BJ (cell line): ENCODE measurements around the gene MBD5. TPM values are rescaled to one million over a fixed set of nuclear protein-coding genes. Genes with fewer than 3 reads are reported as not detected.
A peak's percentile ranks its signal among the peaks of the same experiment; 100 is the strongest.

Experiments
- CTCF ChIA-PET: fragments of 350-600 bp; formaldehyde crosslinking; extraction: SDS; loops from one replicate; lab custom pipeline; 2021; ENCODE audit warnings: antibody characterized with exemption, inconsistent platforms; lab: Yijun Ruan, JAX
- POLR2A ChIA-PET: fragments of 300-600 bp; sonication (Branson Sonifier 250); formaldehyde crosslinking; extraction: SDS; loops from one replicate; lab custom pipeline; 2021; ENCODE audit warnings: antibody characterized with exemption; lab: Charles Lee
- DNase-seq: peaks from one replicate; pipeline ENCODE4 v3.0.0-alpha.2; 2011; ENCODE audit warnings: low read depth
- H3K27me3 ChIP-seq: 2 replicates; pipeline ENCODE4 v1.6.0; 2011; ENCODE audit warnings: low read length; ENCODE audit not compliant: control insufficient read depth, insufficient read depth
- H3K36me3 ChIP-seq: 2 replicates; pipeline ENCODE4 v1.5.1; 2011; ENCODE audit warnings: low read length; ENCODE audit not compliant: control insufficient read depth, insufficient read depth
- H3K4me3 ChIP-seq: 2 replicates; pipeline ENCODE4 v1.5.1; 2011; ENCODE audit warnings: low read depth, mild to moderate bottlenecking, control low read depth, low read length
- polyA plus RNA-seq: library from polyadenylated mRNA; depleted of rRNA; stranded (reverse); fragments of >200 nt; gene quantifications from 2 replicates; pipeline ENCODE4 v1.2.3, GENCODE V29; 2011
- TF ChIP-seq, protein P1 (sequence below): IDR thresholded peaks from 2 replicates; pipeline ENCODE4 v1.5.1; 2011; ENCODE audit warnings: low read depth, mild to moderate bottlenecking, control low read depth, inconsistent platforms, low read length, moderate library complexity; ENCODE audit not compliant: insufficient read depth

MBD5 gene
- polyA plus RNA-seq, 1 experiment: 20.4 TPM

GRCh38 chr2:148130581-148130980, 109.7 kb downstream of the MBD5 start:
- Histone ChIP-seq H3K27me3 (no peaks in the 10 kb centered on the region), H3K36me3 (no peaks in the 10 kb centered on the region), H3K4me3 (no peak overlapping the region)
- TF ChIP-seq, protein P1, sequence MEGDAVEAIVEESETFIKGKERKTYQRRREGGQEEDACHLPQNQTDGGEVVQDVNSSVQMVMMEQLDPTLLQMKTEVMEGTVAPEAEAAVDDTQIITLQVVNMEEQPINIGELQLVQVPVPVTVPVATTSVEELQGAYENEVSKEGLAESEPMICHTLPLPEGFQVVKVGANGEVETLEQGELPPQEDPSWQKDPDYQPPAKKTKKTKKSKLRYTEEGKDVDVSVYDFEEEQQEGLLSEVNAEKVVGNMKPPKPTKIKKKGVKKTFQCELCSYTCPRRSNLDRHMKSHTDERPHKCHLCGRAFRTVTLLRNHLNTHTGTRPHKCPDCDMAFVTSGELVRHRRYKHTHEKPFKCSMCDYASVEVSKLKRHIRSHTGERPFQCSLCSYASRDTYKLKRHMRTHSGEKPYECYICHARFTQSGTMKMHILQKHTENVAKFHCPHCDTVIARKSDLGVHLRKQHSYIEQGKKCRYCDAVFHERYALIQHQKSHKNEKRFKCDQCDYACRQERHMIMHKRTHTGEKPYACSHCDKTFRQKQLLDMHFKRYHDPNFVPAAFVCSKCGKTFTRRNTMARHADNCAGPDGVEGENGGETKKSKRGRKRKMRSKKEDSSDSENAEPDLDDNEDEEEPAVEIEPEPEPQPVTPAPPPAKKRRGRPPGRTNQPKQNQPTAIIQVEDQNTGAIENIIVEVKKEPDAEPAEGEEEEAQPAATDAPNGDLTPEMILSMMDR: no peak
- CTCF ChIA-PET: interaction anchor here (0.6 kb wide), 1 partner anchor 1055 kb away, joined by 3 read pairs; no protein-coding TSS in a partner anchor
- POLR2A ChIA-PET: no interaction called here
- DNase-seq: no peak

DNA sequence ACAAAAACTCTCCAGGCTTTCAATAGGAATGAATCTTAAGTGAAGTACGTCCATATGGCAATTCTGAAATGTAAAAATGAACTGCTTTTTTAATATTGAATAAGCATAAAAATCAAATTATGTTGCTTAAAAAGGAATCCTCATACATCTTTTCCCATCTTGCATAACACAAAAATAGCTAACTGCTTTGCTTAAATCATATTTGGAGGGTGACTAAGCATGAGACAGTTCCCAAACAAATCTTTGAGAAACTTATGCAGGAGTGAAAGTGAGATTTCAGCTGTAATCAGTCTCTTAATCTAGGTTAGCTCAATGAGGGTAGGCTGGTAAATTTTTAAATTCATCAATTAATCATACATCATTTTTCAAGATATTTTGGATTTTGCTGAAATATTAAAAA, 111.5 kb downstream of the MBD5 start:
- Histone ChIP-seq H3K27me3 (no peaks in the 10 kb centered on the region), H3K4me3 (no peak overlapping the region), H3K36me3 (no peaks in the 10 kb centered on the region)
- ChIA-PET CTCF (interaction anchor here (0.8 kb wide), 1 partner anchor 23 kb away, joined by 3 read pairs; no protein-coding TSS in a partner anchor), POLR2A (no interaction called here)
- TF ChIP-seq, protein P1: no peak
- DNase-seq: peak; percentile 14

DNA sequence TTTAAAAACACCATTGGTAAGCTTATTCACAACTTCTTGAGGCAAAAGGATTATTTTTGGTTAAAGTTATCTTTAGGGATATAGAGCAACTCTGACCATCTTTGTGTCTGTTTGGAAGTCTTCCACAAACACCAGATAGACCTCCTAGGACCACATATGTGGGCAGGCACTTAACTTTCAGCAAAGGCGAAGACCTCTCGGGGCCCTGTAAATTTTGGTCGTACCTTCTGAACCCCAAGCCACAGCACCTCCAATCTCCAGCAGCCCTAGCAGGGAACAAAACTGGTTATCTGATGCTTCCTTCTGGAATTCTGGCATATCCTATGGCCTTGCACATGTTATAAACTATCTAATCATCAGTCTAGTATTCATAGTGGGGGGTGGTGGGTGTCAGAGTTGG, 114.8 kb downstream of the MBD5 start:
- Histone ChIP-seq H3K27me3 (no peaks in the 10 kb centered on the region), H3K36me3 (no peaks in the 10 kb centered on the region), H3K4me3 (no peak overlapping the region)
- TF ChIP-seq, protein P1: no peak
- ChIA-PET POLR2A (no interaction called here), CTCF (no interaction called here)
- no peak for DNase-seq

GRCh38 chr2:148136441-148136840, 115.5 kb downstream of the MBD5 start:
- no peaks in the 10 kb centered on the region for H3K36me3 ChIP-seq
- DNase-seq: no peak
- ChIA-PET CTCF (no interaction called here), POLR2A (interaction anchor here (0.9 kb wide), 1 partner anchor 115 kb away, joined by 8 read pairs; the partner anchor contains the start of gene MBD5)
- TF ChIP-seq, protein P1: no peak
- no peak overlapping the region for H3K4me3 ChIP-seq
- no peaks in the 10 kb centered on the region for H3K27me3 ChIP-seq

GRCh38 chr2:148161909-148162435, 141.1 kb downstream of the MBD5 start:
- no peaks in the 10 kb centered on the region for H3K36me3 ChIP-seq
- no peak for DNase-seq
- POLR2A ChIA-PET: interaction anchor here (0.6 kb wide), 1 partner anchor 14 kb away, joined by 3 read pairs; no protein-coding TSS in a partner anchor
- TF ChIP-seq, protein P1: no peak
- H3K27me3 ChIP-seq: no peaks in the 10 kb centered on the region
- no peak overlapping the region for H3K4me3 ChIP-seq
- CTCF ChIA-PET: interaction anchor here (1.2 kb wide), 1 partner anchor 828 kb away, joined by 3 read pairs; no protein-coding TSS in a partner anchor
